Measurements from ENCODE around the gene ADARB2.
"Not testable (repeated sequence)": the region's sequence is repeated elsewhere in the genome, so short reads cannot be mapped to it uniquely, and the experiment has no call there.

Gene ADARB2

DNA sequence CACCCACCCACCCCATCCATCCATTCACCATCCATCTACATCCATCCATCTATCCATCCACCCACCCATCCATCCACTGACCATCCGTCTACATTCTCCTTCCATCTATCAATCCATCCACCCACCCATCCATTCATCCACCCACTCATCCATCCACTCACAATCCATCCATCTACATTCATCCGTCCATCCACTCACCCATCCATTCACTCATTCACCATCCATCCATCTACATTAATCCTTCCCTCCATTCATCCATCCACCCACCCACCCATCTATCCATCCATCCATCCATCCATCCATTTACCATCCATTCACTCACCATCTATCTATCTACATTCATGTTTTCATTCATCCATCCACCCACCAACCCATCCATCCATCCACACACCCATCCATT is 292.5 kb downstream of the ADARB2 start:
- DNase-seq (ENCODE audit: low read depth), result no peak
- TF ChIP-seq, protein P1, sequence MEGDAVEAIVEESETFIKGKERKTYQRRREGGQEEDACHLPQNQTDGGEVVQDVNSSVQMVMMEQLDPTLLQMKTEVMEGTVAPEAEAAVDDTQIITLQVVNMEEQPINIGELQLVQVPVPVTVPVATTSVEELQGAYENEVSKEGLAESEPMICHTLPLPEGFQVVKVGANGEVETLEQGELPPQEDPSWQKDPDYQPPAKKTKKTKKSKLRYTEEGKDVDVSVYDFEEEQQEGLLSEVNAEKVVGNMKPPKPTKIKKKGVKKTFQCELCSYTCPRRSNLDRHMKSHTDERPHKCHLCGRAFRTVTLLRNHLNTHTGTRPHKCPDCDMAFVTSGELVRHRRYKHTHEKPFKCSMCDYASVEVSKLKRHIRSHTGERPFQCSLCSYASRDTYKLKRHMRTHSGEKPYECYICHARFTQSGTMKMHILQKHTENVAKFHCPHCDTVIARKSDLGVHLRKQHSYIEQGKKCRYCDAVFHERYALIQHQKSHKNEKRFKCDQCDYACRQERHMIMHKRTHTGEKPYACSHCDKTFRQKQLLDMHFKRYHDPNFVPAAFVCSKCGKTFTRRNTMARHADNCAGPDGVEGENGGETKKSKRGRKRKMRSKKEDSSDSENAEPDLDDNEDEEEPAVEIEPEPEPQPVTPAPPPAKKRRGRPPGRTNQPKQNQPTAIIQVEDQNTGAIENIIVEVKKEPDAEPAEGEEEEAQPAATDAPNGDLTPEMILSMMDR (IDR thresholded peaks at IDR 0.05; ENCODE audit: control insufficient read depth, insufficient read depth, low read depth, low read length, missing control alignments), result no peak
- H3K4me3 ChIP-seq (ENCODE audit: control insufficient read depth, low read depth, low read length), result no peak overlapping the region

- TF ChIP-seq, protein P1 (IDR thresholded peaks at IDR 0.05; ENCODE audit: control insufficient read depth, insufficient read depth, low read depth, low read length, missing control alignments), result no peak
- no peak overlapping the region for H3K4me3 ChIP-seq (ENCODE audit: control insufficient read depth, low read depth, low read length)
- no peak for DNase-seq (ENCODE audit: low read depth)
These were observed 296.4 kb downstream of the ADARB2 start for GRCh38 chr10:1440897-1441296.

- DNase-seq (ENCODE audit: low read depth), result no peak
- no peak overlapping the region for H3K4me3 ChIP-seq (ENCODE audit: control insufficient read depth, low read depth, low read length)
- TF ChIP-seq, protein P1 (IDR thresholded peaks at IDR 0.05; ENCODE audit: control insufficient read depth, insufficient read depth, low read depth, low read length, missing control alignments), result no peak
These were observed 302.2 kb downstream of the ADARB2 start for GRCh38 chr10:1434912-1435692.

DNA sequence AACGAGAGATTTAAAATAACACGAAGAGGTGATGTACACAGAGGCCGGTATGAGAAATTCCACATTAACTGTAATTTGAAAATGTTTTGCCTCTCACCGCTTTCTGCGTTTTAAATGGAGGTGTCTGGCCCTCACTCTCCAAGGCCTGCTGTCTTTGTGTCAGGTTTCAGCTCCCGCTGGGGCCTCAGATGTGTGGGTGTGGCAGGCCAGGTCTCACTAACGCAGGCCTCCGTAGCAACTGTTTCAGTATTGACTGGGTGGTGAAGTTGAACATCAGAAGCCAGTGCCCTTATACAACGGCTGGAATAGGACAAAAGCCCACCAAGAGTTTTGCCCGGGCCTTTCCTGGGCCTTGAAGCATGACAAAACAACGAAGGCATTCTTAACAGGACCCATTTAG is 303.1 kb downstream of the ADARB2 start:
- DNase-seq (ENCODE audit: low read depth), result no peak
- TF ChIP-seq, protein P1 (IDR thresholded peaks at IDR 0.05; ENCODE audit: control insufficient read depth, insufficient read depth, low read depth, low read length, missing control alignments), result no peak
- no peak overlapping the region for H3K4me3 ChIP-seq (ENCODE audit: control insufficient read depth, low read depth, low read length)

GRCh38 chr10:1432161-1432560 is 305.2 kb downstream of the ADARB2 start:
- DNase-seq (ENCODE audit: low read depth), result no peak
- H3K4me3 ChIP-seq (ENCODE audit: control insufficient read depth, low read depth, low read length), result no peak overlapping the region
- TF ChIP-seq, protein P1 (IDR thresholded peaks at IDR 0.05; ENCODE audit: control insufficient read depth, insufficient read depth, low read depth, low read length, missing control alignments), result no peak

DNA sequence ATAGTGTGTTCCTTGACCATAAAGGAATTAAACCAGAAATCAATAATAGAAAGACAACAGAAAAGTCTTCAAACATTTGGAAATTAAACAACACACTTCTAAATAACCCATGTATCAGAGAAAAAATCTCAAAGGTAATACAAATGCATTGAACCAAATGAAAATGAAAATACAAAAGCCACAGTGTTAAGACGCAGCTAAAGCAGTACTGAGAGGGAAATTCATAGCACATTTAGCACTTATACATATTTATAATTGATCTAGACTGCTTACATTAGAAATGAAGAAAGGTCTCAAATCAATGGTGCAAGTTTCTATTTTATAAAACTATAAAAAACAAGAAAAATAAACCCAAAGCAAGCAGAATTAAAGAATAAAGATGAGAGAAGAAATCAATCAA is 306.1 kb downstream of the ADARB2 start:
- no peak overlapping the region for H3K4me3 ChIP-seq (ENCODE audit: control insufficient read depth, low read depth, low read length)
- TF ChIP-seq, protein P1 (IDR thresholded peaks at IDR 0.05; ENCODE audit: control insufficient read depth, insufficient read depth, low read depth, low read length, missing control alignments), result no peak
- no peak for DNase-seq (ENCODE audit: low read depth)

- H3K4me3 ChIP-seq (ENCODE audit: control insufficient read depth, low read depth, low read length); DNase-seq (ENCODE audit: low read depth): not testable (repeated sequence)
These were observed 309.7 kb downstream of the ADARB2 start for GRCh38 chr10:1427521-1428186.

Data from AG09309 (cell line).